NB4 (cell line): ENCODE results near the gene RBMS3.

Experiments
- CTCF ChIP-seq: IDR thresholded peaks from one replicate; pipeline ENCODE4 v1.5.1; 2012; ENCODE audit warnings: low read depth, low read length
- POLR2A ChIP-seq: IDR thresholded peaks from 2 replicates; pipeline ENCODE4 v1.6.1; 2011; ENCODE audit warnings: mild to moderate bottlenecking; ENCODE audit not compliant: insufficient read length; ENCODE audit errors: extremely low read depth

GRCh38 chr3:29637068-29637467, 356.2 kb downstream of the RBMS3 start:
- TF ChIP-seq CTCF, result no peak
- no peak for TF ChIP-seq POLR2A
